ENCODE data around the gene ZNF280B. TPM values are rescaled to one million over a fixed set of nuclear protein-coding genes. Genes with fewer than 3 reads are reported as not detected.

ZNF280B gene
- total RNA-seq, 1 experiment from 2014 or later = 7.7 TPM

GRCh38 chr22:22538226-22538989 is 29.9 kb upstream of the ZNF280B start:
- Histone ChIP-seq H3K36me3 (ENCODE audit: insufficient read depth, low read length, poor library complexity, severe bottlenecking) (no peaks in the 10 kb centered on the region), H3K27me3 (replicated peaks; ENCODE audit: insufficient read depth, low read depth, low read length, poor library complexity) (no peaks in the 10 kb centered on the region), H3K27ac (ENCODE audit: low read depth, low read length, poor library complexity, severe bottlenecking) (no peak overlapping the region), H3K4me1 (ENCODE audit: insufficient read depth, low read length, poor library complexity, severe bottlenecking) (no peaks in the 10 kb centered on the region), H3K9me3 (ENCODE audit: low read depth, low read length, poor library complexity, severe bottlenecking) (no peaks in the 10 kb centered on the region), H3K4me3 (ENCODE audit: low read depth, low read length, poor library complexity, severe bottlenecking) (no peak overlapping the region)
- intact Hi-C loops (cut with micrococcal nuclease; ENCODE audit: unreplicated experiment) = no loop called here
- CTCF ChIA-PET = no interaction called here
- TF ChIP-seq CTCF (conservative IDR thresholded peaks at IDR 0.05; ENCODE audit: low read depth, low read length) (no peak), EZH2 (IDR thresholded peaks at IDR 0.05; ENCODE audit: borderline replicate concordance, low read depth, low read length, poor library complexity, severe bottlenecking) (no peak)
- DNase-seq (ENCODE audit: low spot score) = no peak
- POLR2A ChIA-PET (ENCODE audit: low non-redundant PET) = no interaction called here
- BruUV-seq (replicated peaks) = no TSS peak

GRCh38 chr22:22536916-22537315 is 28.4 kb upstream of the ZNF280B start:
- no peaks in the 10 kb centered on the region for H3K36me3 ChIP-seq (ENCODE audit: insufficient read depth, low read length, poor library complexity, severe bottlenecking)
- TF ChIP-seq EZH2 (IDR thresholded peaks at IDR 0.05; ENCODE audit: borderline replicate concordance, low read depth, low read length, poor library complexity, severe bottlenecking) (no peak), CTCF (conservative IDR thresholded peaks at IDR 0.05; ENCODE audit: low read depth, low read length) (no peak)
- intact Hi-C loops (cut with micrococcal nuclease; ENCODE audit: unreplicated experiment) = no loop called here
- ChIA-PET POLR2A (ENCODE audit: low non-redundant PET) (no interaction called here), CTCF (no interaction called here)
- no peaks in the 10 kb centered on the region for H3K4me1 ChIP-seq (ENCODE audit: insufficient read depth, low read length, poor library complexity, severe bottlenecking)
- BruUV-seq (replicated peaks) = no TSS peak
- no peaks in the 10 kb centered on the region for H3K9me3 ChIP-seq (ENCODE audit: low read depth, low read length, poor library complexity, severe bottlenecking)
- no peaks in the 10 kb centered on the region for H3K27me3 ChIP-seq (replicated peaks; ENCODE audit: insufficient read depth, low read depth, low read length, poor library complexity)
- no peak overlapping the region for H3K4me3 ChIP-seq (ENCODE audit: low read depth, low read length, poor library complexity, severe bottlenecking)
- no peak for DNase-seq (ENCODE audit: low spot score)
- no peak overlapping the region for H3K27ac ChIP-seq (ENCODE audit: low read depth, low read length, poor library complexity, severe bottlenecking)

GRCh38 chr22:22536515-22536914 is 28.0 kb upstream of the ZNF280B start:
- no peak overlapping the region for H3K27ac ChIP-seq (ENCODE audit: low read depth, low read length, poor library complexity, severe bottlenecking)
- no TSS peak for BruUV-seq (replicated peaks)
- intact Hi-C loops (cut with micrococcal nuclease; ENCODE audit: unreplicated experiment) = no loop called here
- CTCF ChIA-PET = no interaction called here
- no peaks in the 10 kb centered on the region for H3K27me3 ChIP-seq (replicated peaks; ENCODE audit: insufficient read depth, low read depth, low read length, poor library complexity)
- TF ChIP-seq CTCF (conservative IDR thresholded peaks at IDR 0.05; ENCODE audit: low read depth, low read length) = no peak
- no peak for TF ChIP-seq EZH2 (IDR thresholded peaks at IDR 0.05; ENCODE audit: borderline replicate concordance, low read depth, low read length, poor library complexity, severe bottlenecking)
- H3K9me3 ChIP-seq (ENCODE audit: low read depth, low read length, poor library complexity, severe bottlenecking) = no peaks in the 10 kb centered on the region
- H3K36me3 ChIP-seq (ENCODE audit: insufficient read depth, low read length, poor library complexity, severe bottlenecking) = no peaks in the 10 kb centered on the region
- no peak for DNase-seq (ENCODE audit: low spot score)
- POLR2A ChIA-PET (ENCODE audit: low non-redundant PET) = no interaction called here
- no peaks in the 10 kb centered on the region for H3K4me1 ChIP-seq (ENCODE audit: insufficient read depth, low read length, poor library complexity, severe bottlenecking)
- no peak overlapping the region for H3K4me3 ChIP-seq (ENCODE audit: low read depth, low read length, poor library complexity, severe bottlenecking)

Data from A673 (cell line).